Stimulated activated CD4-positive, alpha-beta T cell treated with anti-CD3 and anti-CD28 coated beads, Interleukin-1b, Interleukin-23, amount 100 ng/mL, for 24 hours (primary cell): ENCODE data around the gene CHERP.

Experiments used
- DNase-seq, 4 experiments: peaks; one replicate each; pipeline ENCODE4 v3.0.0-alpha.2; 2020; ENCODE audit warnings: low read depth in 4 of 4, low spot score in 1 of 4

CHERP gene, protein sequence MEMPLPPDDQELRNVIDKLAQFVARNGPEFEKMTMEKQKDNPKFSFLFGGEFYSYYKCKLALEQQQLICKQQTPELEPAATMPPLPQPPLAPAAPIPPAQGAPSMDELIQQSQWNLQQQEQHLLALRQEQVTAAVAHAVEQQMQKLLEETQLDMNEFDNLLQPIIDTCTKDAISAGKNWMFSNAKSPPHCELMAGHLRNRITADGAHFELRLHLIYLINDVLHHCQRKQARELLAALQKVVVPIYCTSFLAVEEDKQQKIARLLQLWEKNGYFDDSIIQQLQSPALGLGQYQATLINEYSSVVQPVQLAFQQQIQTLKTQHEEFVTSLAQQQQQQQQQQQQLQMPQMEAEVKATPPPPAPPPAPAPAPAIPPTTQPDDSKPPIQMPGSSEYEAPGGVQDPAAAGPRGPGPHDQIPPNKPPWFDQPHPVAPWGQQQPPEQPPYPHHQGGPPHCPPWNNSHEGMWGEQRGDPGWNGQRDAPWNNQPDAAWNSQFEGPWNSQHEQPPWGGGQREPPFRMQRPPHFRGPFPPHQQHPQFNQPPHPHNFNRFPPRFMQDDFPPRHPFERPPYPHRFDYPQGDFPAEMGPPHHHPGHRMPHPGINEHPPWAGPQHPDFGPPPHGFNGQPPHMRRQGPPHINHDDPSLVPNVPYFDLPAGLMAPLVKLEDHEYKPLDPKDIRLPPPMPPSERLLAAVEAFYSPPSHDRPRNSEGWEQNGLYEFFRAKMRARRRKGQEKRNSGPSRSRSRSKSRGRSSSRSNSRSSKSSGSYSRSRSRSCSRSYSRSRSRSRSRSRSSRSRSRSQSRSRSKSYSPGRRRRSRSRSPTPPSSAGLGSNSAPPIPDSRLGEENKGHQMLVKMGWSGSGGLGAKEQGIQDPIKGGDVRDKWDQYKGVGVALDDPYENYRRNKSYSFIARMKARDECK

DNA sequence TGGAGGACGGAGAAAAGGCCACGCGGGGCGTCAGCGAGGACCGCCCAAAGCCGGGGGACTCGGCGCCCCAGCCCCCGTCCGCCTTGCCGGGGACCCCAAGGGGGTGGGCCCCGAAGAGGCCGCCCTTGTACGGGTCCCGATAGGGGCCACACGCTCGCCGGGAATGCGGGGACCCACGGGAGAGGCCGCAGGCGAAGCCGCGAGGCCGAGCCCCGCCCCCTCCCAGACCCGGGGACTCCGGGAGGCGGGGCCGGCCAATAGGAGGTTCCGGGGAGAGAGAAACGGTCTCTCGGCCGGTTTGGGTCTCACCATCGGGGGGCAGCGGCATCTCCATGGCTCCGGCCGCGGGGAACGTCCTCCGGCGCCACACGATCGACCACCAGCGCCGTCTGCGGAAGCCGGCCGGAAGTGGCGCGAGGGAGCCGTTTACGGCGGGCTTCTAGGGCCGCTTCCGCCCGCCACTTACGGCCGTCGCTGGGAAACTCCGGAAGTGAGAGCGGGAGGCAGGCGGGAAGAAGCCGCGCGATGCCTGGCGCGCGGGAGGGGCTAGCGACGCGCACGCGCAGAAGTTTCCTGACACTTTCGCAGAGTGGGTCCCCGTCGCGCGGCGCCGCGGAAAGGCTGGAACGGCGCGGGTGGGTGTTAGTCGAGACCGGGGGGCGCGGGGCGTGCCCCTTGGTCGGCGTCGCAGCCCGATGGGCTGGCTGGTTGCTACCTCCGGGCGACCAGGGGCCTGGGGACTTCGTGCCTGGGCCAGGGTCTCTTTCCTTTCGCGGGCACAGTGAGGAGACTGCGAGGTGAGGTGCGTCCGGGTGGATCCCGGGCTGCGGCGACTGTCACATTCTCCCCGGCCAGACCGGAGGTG, at the start of gene CHERP:
Gene CHERP (minus strand): TSS at position 393 of the 865 bp plus-strand sequence. CDS start 59 bp downstream, at position 334.
- peak; percentile 87 to 92 (median 90) for DNase-seq

DNA sequence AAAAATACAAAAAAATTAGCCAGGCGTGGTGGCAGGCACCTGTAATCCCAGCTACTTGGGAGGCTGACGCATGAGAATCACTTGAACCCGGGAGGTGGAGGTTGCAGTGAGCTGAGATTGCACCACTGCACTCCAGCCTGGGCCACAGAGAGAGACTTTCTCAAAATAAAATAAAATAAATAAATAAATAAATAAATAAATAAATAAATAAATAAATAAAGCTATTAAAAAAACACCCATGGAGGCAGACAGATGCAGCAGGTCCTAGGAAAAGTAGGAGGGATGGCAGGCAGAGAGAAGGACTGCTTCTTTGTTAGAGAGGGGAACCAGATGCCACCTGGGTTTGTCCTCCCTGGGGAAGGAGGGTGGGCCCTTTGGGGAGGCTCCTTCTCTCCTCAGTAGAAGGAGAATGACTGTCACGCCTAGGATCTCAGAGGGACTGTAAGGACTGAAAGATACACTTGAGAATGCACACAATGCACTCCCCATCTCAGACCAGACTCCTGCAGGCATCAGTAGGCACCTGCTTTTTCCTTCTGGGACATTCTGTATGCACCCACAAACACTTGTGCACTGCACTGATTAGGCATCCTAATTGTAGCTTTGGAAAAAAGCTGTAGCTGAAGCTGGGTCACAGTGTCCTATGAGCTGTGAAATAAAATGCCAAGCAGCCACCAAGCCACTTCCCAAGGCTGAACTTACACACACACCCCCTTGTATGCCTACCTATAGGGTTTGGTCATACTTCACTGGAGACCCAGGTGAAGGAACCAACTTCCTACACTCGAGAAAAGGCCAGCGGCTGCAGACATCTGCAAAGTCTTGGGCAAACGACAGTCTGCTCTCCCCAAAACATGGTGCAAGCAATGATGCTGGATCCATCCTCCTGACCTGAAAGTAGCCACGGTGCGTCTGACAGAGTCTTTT, 48.9 kb upstream of the CHERP start:
- DNase-seq: no peak

DNA sequence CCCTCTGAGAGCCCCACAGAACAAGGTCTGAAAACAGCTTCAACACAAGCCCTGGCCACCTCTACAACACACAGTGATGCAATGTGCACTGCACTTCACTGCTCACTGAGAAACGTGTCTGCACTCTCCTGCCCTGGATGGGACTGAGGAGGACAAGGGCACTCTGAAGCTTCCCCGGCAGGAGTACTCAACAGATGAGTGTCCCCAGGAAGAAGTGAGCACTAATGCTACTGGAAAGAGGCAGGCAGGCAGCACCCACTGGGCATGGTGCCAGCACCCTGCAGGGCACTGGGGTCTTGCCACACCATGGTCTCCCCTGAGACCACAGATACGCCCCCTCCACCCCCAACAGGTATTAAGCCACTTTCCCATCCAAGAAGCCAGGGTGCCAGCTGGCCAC, 47.7 kb upstream of the CHERP start:
- no peak for DNase-seq

DNA sequence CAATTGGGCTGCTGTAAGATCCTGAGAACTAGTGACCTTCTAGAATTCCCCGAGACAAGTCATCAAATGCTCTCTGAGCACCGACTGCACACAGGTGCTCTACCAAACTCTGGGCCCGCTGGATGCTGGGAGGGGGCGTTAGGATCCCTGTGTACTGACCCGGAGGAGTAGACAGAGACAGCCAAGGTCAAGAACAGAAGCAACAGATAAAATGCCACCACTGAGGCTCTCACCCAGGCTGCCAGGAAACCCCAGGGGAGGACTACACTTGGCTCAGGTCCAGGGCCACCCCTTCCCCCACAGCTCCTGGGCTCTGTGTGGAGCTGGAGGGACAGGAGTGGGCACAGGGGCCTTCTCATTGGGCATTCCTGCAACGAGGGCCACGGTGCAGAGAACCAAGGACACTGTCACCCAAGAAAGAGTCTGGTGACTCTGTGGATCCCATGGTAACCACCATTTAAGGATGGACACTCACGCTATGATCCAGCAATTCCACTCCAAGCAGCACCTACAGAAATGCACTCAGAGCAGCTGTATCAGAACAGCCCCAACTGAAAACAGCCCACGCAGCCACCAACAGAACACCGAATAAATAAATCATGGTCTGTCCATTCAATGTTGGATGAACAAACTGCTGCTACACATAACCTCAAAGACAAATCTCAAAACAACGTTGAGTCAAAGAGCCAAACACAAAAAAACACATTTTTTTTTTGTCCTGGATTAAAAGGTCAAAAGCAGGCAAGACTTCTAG, 46.8 kb upstream of the CHERP start:
- no peak for DNase-seq

DNA sequence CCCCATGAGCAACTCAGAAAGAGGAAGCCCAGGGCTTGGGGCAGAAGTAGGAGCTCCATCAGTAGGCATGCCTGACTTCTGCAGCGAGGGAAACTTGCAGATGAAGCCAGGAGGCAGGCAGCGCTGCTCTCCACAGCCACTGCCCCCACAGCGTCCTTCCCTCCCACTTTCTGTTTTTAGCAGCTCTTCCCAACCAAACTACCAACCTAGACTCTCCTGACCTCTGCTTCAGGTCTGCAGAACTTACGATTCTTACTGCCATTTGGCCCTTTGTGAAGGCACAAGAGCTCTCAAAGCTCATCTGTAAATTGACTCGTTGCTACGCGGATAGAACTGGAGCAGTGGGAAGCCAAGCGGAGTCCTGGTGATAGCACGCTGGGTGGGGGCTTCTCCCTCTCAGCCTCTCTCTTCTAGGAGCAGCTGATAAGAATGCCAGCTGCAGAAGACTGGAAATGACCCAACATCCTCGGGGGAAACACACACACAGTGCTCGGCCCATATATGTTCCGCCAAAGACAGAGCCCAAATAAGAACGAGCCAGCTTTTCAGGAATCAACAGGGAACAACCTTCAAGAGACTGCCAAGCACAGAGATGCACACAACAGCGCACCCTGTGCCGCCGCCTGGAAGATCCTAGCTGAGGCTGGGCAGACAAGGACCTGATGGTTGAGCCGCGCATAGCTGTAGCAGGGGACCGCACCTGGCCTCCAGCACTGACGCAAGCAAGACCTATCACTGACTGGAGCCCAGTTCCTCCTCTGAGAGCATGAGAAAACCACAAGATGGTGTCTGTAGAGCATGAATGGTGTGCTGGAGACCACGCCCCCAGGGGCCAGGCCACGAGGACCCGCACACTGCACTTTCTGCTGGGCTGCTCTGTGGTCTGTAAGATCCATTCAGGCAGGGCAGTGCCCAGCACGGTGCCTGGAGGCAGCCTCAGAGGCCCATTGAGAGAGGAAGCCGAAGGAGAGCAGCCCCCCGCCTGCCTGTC, 45.9 kb upstream of the CHERP start:
- peak in 1 of 4 experiments; percentile 61 for DNase-seq

DNA sequence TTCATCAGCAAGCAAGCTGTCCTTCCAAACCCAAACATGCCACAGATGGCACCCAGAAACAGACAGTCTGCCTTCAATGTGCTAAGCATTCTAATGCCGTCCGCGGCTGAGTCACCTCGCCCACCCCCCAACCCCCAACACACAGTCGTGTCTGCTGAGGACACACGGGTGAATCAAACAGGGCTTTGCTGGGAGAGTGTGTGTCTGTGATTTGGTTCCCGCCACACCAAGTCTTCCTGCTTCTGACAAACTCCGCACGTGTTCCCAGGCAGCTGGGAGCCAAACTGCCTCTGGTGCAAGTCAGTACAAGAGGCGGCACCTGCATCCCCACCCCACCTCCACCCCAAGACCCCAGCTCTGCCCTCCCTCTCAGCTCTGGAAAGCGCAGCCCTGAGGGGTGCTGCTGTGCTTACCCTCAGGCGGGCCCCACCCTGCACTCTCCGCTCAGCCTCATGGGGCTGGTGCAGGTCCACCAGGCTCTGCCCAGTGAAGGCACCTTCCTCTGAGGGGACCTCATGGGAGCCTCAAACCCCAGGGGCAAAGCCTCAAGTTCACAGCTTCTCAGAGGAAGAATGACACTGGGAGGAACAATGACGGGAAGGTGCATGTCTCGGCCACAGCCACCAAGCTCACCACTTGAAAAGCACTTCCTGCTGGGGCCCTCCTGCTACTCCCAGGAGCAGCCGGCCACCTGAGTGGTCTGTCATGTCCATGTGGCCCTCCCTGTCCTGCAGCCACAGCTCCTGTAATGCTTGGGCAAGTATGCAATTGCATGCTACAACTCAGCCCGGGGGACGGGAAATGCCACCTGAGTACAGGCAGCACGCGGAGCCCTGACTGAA, 45.0 kb upstream of the CHERP start:
- peak in 1 of 4 experiments; percentile 30 for DNase-seq

DNA sequence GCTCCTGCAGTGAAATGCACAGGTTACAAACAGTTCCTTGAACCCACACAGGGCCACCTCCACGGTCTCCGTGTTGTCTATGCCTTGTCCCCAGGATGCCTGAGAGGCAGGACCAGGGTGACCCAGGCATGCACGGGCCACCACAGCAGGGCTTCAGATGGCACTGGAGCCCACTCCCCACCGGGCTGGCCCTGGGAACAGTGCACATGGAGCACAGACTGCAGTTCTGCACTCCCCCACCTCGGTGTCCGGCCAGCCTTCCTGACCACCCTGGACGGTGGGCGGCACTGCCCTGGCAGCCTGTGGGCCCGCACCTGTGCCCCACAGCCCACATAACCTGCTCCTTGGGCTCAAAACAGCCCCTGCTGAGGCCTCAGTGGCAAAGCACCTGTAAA, 44.2 kb upstream of the CHERP start:
- DNase-seq: no peak

DNA sequence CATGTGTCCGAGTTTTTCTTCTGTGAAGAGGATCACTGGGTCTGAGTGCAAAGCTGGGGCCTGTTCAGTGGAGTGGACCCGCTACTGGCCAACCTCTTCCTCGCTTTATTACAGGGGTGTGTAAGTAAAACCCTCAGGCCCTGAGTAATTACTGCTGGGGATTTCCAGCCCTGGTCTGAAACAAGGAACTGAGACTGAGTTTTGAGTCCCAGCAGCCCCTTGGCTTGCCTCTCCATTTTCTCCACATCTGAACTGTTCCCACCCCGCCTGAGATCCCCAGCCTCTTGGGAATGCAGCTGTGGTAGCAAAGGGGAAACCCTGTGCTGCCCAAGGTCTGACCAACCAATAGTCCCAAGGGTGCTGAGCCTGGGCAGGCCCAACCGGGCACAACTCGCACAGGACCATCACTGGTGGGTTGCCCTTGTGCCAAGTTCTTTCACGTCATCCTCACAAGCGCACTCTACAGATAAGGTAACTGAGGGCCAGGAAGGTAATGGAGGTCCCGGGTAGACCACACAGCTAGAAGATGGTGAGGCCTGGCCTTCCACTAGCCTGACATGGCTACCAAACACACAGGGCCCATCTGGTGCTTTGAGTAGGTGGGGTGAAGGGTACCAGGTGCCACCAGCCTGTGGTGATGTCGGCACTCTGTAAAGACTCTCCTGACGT, 43.7 kb upstream of the CHERP start:
- DNase-seq: peak in 1 of 4 experiments; percentile 30

DNA sequence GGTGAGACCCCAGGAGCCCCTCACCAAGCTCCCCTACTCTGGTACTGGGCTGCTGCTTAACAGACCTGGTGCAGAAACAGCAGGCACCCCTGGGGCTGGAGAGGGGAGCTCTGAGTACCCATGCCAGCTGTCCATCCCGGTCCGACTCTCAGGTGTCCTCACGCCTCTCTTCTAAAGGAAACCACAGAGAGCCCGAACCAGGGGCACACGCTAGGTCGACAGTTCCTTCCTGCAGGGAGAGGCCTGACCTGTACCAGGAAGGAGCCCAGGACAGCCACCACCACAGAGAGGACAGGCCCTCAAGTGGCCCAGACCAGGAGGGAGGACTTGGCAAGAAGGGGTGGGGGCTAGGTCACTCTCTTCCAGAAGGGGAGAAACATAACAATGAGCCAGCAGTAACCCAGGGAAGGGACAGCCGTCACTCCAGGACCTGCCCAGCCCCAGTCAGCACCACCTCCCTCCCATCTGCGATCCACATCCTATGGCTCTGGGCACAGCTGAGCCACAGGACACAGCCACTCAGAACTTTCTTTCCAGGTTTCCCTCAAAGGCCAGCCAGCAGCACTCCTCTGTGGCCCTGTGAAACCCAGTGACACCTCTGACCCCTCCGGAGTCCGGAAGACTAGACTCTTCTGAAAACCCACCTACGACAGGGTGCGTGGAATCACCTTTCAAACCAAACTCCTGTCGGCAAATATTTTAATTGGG, 43.0 kb upstream of the CHERP start:
- no peak for DNase-seq

DNA sequence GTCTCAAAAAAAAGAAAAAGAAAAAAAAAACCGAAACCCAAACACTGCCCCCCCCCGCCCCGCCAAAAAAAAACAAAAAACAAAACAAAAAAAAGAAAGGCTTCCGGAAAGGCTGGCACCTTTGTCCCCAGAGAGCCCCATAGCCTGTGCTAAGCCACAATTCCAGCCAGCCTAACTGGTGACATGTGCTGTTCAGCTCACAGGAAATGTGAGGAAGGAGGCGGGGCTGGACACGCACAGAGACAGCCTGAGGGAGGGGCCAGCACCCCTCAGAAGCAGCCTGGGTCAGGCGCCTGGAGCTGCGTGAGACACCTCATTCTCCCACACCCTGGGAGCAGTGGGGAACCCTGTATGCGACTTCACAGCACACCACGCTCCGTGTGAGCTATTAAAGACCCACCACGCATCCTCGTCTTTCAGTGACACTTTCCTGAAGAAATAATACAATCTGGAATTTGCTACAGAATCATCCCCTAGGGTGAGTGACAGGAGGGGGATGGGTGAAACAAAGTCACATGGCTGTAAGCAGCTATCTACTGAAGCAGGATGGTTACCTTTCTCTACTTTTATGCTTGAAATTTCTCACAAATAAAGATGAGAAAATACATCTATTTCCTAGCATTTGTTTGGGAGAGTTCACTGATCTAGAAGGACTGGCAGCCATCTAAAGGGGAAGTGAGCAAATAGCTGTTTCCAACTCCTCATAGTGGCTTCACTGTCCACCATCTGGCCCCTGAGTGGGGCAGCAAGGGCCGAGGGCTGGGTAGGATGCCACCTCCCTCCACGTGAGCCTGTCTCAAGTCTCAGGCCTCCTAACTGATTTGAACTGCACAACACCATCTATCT, 42.2 kb upstream of the CHERP start:
- DNase-seq: peak; percentile 58 to 85 (median 72)

DNA sequence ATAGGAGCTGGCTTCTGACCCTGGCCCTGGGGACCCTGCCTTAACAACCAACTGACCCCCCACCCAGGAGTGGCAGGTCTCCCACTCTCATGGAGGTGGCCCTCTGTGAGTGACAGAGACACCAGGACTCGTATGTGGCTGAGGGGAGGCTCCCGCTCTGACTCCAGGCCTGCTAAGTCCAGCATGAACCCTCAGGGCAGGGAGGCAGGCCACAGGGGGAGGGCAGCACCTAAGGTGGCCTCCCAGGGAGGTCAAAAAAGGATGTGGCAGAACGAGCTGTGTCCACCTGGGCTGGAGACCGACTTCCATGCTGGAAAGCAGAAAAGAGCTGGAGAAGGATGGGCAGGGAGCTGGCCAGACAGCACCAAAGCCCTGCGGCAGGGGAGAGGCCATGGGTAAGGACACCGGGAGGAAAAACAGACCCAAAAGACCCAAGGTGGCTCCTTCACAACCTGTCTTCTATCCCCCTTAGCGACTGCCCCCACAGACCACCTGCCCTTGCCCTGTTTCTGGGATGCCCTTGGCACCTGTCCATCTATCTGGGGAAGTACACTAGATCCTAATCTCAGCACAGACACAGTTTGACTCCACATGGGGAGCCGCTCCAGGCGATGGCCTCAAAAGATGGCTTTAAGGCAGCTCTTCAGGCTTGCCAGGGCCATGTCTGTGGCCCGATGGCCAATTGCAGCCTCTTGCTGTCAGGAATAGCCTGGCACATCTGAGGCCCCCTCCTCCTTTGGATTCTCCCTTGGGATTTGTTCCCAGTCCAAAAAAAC, 40.4 kb upstream of the CHERP start:
- no peak for DNase-seq

DNA sequence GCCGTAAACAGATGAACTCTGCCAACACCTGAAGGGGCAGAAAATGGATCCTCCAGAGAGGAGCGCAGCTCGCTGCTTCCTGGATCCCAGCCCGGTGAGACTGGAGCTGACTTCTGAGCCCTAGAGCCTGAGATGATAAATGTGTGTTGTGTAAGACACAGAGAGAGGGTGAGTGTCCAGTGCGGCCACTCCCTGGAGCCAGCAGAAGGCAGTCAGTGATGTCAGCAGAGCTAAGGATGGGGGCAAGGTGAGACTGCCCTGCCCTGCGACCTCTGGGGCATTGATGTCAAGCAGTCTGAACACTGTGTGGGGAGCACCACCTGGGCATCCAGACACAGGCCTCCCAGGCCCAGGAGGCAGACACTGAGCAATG, 39.7 kb upstream of the CHERP start:
- no peak for DNase-seq

DNA sequence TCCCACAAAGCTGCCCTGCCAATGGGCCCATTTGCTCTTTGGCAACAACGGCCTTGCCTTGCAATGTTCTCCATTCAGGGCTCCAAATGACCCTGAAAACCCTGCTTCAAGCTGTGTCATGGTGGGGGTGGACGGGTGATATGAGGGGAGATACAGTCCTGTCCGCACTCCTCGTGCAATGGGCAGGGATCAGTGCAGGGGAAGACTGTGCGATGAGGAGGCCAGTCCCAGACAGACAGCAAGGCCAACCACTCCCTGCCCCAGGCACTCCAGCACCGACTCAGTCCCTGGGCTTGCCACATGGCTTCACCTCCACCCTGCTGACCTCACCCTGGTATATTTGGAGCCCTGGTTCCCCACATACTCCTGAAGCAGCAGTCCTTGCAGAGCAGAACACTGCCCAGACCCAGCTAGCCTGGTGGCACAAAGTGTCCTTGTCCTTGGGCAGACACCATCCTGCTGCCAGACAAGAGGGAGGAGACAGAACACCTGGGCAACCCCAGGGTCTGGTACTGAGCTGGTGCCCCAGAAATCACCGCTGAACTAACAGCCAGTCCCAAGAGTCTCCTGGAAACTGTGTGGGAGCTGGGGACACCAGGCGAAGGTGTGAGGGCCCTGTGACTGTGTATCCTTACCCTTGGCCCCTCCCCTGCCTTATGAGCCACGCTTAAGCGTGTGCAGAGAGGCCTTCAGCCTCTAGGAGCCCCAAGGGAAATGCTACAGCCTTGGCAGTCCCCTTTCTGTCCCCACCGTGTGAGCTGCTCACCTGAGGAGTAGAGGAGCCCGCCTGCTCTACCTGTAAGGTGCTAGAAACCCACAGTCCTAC, 39.1 kb upstream of the CHERP start:
- no peak for DNase-seq

DNA sequence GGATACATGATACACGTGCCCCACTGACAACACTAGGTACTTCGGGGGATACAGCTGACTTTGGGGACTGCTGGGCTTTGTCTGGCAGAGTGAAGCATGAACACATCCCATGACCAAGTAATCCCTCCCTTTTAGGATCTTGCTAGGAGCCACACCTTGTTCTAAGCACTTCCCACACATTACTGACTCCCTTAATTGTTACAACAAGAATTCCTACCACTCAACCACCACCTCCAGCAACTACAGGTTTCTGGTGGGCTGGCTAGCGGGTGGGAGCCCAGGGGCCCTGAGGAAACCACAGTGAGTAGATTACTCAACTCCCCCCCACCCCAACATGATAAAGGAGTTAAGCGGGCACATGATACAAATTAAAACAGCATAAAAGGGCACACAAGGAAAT, 37.1 kb upstream of the CHERP start:
- DNase-seq: no peak
